Duodenal mucosa (tissue), 2 donors: ENCODE data around the gene ATRNL1.
"Not testable (repeated sequence)": the region's sequence is repeated elsewhere in the genome, so short reads cannot be mapped to it uniquely, and the experiment has no call there.

Source experiments
- H3K27ac ChIP-seq: one replicate; pipeline ENCODE4 v1.7.0; 2013; ENCODE audit warnings: low read depth, low read length
- H3K27me3 ChIP-seq, 2 donors: one replicate each; pipeline ENCODE4 v1.7.0; 2013; ENCODE audit warnings: low read length in 2 of 2, control low read depth in 1 of 2; ENCODE audit not compliant: insufficient read depth in 2 of 2, control insufficient read depth in 1 of 2
- H3K36me3 ChIP-seq, 2 donors: one replicate each; pipeline ENCODE4 v1.7.0; 2013; ENCODE audit warnings: low read length in 2 of 2, control low read depth in 1 of 2; ENCODE audit not compliant: insufficient read depth in 2 of 2, control insufficient read depth in 1 of 2
- H3K4me1 ChIP-seq, 2 donors: one replicate each; pipeline ENCODE4 v1.7.0; 2013; ENCODE audit warnings: low read length in 2 of 2, control low read depth in 1 of 2; ENCODE audit not compliant: insufficient read depth in 2 of 2, control insufficient read depth in 1 of 2
- H3K4me3 ChIP-seq, 2 donors: one replicate each; pipeline ENCODE4 v1.7.0; 2013; ENCODE audit warnings: low read length in 2 of 2, low read depth in 1 of 2
- H3K9ac ChIP-seq, 2 donors: one replicate each; pipeline ENCODE4 v1.7.0; 2013; ENCODE audit warnings: low read length in 2 of 2, low read depth in 1 of 2
- H3K9me3 ChIP-seq, 2 donors: one replicate each; pipeline ENCODE4 v1.7.0; 2013; ENCODE audit warnings: low read length in 2 of 2, control low read depth in 1 of 2; ENCODE audit not compliant: control insufficient read depth in 1 of 2

Gene ATRNL1

GRCh38 chr10:115801992-115802391 is 708.8 kb downstream of the ATRNL1 start:
- Histone ChIP-seq H3K27me3 (no peaks in the 10 kb centered on the region), H3K27ac (no peak overlapping the region), H3K9ac (no peak overlapping the region), H3K4me3 (no peak overlapping the region), H3K36me3 (no peaks in the 10 kb centered on the region), H3K9me3 (no peaks in the 10 kb centered on the region), H3K4me1 (no peaks in the 10 kb centered on the region)

GRCh38 chr10:115802911-115803310 is 709.7 kb downstream of the ATRNL1 start:
- H3K4me1 ChIP-seq, result no peaks in the 10 kb centered on the region
- no peaks in the 10 kb centered on the region for H3K36me3 ChIP-seq
- no peak overlapping the region for H3K27ac ChIP-seq
- no peaks in the 10 kb centered on the region for H3K27me3 ChIP-seq
- no peak overlapping the region for H3K4me3 ChIP-seq
- H3K9me3 ChIP-seq, result no peaks in the 10 kb centered on the region
- H3K9ac ChIP-seq, result no peak overlapping the region

GRCh38 chr10:115814542-115814941 is 721.4 kb downstream of the ATRNL1 start:
- H3K4me3 ChIP-seq, result no peak overlapping the region
- H3K9ac ChIP-seq, result no peak overlapping the region
- H3K27me3 ChIP-seq, result no peaks in the 10 kb centered on the region
- H3K27ac ChIP-seq, result no peak overlapping the region
- no peaks in the 10 kb centered on the region for H3K36me3 ChIP-seq
- H3K9me3 ChIP-seq, result no peaks in the 10 kb centered on the region
- no peaks in the 10 kb centered on the region for H3K4me1 ChIP-seq

GRCh38 chr10:115818012-115818411 is 724.8 kb downstream of the ATRNL1 start:
- Histone ChIP-seq H3K9ac (no peak overlapping the region), H3K36me3 (no peaks in the 10 kb centered on the region), H3K9me3 (no peaks in the 10 kb centered on the region), H3K4me3 (no peak overlapping the region), H3K27ac (no peak overlapping the region), H3K4me1 (no peaks in the 10 kb centered on the region), H3K27me3 (no peaks in the 10 kb centered on the region)

- Histone ChIP-seq H3K9ac (no peak overlapping the region), H3K27ac (no peak overlapping the region), H3K36me3 (no peaks in the 10 kb centered on the region), H3K27me3 (no peaks in the 10 kb centered on the region), H3K4me3 (no peak overlapping the region), H3K9me3 (no peaks in the 10 kb centered on the region), H3K4me1 (no peaks in the 10 kb centered on the region)
Observed at GRCh38 chr10:115826396-115826795, 733.2 kb downstream of the ATRNL1 start.

GRCh38 chr10:115827231-115828009 is 734.3 kb downstream of the ATRNL1 start:
- no peaks in the 10 kb centered on the region for H3K36me3 ChIP-seq
- H3K4me3 ChIP-seq, result no peak overlapping the region
- no peaks in the 10 kb centered on the region for H3K4me1 ChIP-seq
- no peaks in the 10 kb centered on the region for H3K27me3 ChIP-seq
- H3K27ac ChIP-seq, result no peak overlapping the region
- no peak overlapping the region for H3K9ac ChIP-seq
- H3K9me3 ChIP-seq, result no peaks in the 10 kb centered on the region

- not testable (repeated sequence) for H3K9ac ChIP-seq, H3K9me3 ChIP-seq, H3K4me3 ChIP-seq, H3K27me3 ChIP-seq, H3K36me3 ChIP-seq, H3K4me1 ChIP-seq, H3K27ac ChIP-seq
Observed at GRCh38 chr10:115828182-115828581, 735.0 kb downstream of the ATRNL1 start.

GRCh38 chr10:115829521-115830205 is 736.5 kb downstream of the ATRNL1 start:
- no peaks in the 10 kb centered on the region for H3K36me3 ChIP-seq
- no peak overlapping the region for H3K9ac ChIP-seq
- no peak overlapping the region for H3K27ac ChIP-seq
- H3K9me3 ChIP-seq, result no peaks in the 10 kb centered on the region
- H3K27me3 ChIP-seq, result no peaks in the 10 kb centered on the region
- no peak overlapping the region for H3K4me3 ChIP-seq
- H3K4me1 ChIP-seq, result no peaks in the 10 kb centered on the region

GRCh38 chr10:115830265-115830970 is 737.3 kb downstream of the ATRNL1 start:
- Histone ChIP-seq H3K27ac (no peak overlapping the region), H3K27me3 (no peaks in the 10 kb centered on the region), H3K9ac (no peak overlapping the region), H3K36me3 (no peaks in the 10 kb centered on the region), H3K9me3 (no peaks in the 10 kb centered on the region), H3K4me3 (no peak overlapping the region), H3K4me1 (no peaks in the 10 kb centered on the region)

- H3K4me3 ChIP-seq, result no peak overlapping the region
- no peaks in the 10 kb centered on the region for H3K4me1 ChIP-seq
- no peaks in the 10 kb centered on the region for H3K27me3 ChIP-seq
- H3K36me3 ChIP-seq, result no peaks in the 10 kb centered on the region
- H3K9me3 ChIP-seq, result no peaks in the 10 kb centered on the region
- H3K27ac ChIP-seq, result no peak overlapping the region
- H3K9ac ChIP-seq, result no peak overlapping the region
Observed at GRCh38 chr10:115831016-115831415, 737.9 kb downstream of the ATRNL1 start.
